Hematopoietic multipotent progenitor cell treated with erythropoietin and hydrocortisone succinate and interleukin-3 and kit ligand, for 15 days (in vitro differentiated cells): ENCODE data around the gene MFAP4.

ENCODE experiments used
- DNase-seq: peaks from one replicate; pipeline ENCODE4 v3.0.0-alpha.2; 2015; ENCODE audit warnings: low spot score

The MFAP4 gene

GRCh38 chr17:19348081-19348650, 38.8 kb downstream of the MFAP4 start:
- no peak for DNase-seq

DNA sequence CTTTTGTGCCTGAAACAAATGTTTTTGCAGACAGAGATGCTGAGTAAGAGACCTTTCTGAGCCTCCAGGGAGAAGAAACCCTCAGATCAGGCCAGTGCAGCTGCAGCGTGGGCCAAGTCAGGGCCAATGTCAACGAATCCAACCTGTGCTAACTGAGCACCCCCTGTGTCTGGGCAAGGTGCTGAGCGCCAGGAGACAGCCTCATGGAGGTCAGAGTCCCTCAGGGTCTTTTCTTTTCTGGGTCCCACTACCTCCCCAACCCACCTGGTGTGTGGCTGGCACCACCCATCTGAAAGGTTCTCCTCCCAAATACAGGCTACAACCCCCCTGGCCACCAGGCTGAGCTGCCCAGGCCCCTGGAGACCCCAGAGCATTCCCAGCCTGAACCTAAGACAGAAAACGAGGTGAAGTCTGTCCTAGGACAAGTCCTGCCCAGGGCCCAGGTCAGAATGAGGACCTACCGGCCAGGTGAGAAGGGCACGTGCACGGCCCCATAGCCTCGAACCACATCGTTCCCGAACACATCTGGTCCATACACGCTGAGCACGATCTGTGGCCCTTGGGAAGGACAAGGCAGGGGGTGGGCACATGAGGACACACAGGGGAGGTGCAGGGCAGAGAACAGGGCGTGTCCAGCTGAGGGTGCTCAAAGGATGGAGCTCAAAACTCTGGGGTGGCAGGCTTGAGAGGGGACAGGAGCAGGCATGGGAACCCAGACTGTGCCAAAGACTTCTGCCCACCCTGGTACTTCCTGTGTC, 39.5 kb downstream of the MFAP4 start:
- DNase-seq, result no peak

DNA sequence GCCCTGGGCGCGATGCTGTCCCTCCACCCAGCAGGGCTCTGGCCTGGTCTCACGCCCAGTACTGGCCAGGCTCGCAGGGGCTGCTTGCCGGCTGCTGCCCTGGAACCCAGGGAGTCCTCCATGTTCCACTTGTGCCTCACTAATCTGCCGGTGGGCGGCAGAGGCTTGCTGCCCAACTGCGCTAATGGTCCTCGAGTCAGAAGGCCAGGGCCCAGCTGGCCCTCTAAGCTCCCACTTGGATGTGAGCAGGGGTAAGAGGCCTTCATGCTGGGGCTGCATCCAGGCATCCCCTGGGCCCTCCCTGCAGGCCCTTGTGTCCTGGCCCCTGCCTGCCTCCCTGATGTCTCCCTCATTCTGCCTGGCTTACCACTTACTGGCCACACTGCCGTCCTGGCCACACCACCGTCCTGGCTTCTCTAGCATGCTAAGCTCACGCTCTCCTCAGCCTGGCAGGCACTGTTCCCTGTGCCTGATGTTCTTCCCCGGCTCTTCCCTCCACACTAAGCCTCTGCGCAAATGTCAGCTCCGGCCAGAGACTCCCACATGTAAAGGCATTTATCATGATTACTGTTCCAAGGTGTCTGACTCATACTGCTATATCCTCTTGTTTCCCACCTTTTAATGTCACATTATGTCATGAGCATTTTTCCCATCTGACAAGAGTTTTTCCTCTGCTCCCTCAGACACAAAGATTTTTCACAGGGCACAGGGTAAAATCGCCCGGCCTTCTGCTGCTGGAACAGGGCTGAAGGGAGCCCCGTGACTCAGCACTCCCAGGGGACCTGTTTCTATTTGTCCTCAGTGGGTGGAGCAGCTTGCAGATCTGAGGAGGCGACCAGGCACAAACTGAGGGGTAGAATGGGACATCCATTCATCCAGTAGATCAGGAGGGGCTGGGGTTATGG, 40.4 kb downstream of the MFAP4 start:
- peak; percentile 69 for DNase-seq

DNA sequence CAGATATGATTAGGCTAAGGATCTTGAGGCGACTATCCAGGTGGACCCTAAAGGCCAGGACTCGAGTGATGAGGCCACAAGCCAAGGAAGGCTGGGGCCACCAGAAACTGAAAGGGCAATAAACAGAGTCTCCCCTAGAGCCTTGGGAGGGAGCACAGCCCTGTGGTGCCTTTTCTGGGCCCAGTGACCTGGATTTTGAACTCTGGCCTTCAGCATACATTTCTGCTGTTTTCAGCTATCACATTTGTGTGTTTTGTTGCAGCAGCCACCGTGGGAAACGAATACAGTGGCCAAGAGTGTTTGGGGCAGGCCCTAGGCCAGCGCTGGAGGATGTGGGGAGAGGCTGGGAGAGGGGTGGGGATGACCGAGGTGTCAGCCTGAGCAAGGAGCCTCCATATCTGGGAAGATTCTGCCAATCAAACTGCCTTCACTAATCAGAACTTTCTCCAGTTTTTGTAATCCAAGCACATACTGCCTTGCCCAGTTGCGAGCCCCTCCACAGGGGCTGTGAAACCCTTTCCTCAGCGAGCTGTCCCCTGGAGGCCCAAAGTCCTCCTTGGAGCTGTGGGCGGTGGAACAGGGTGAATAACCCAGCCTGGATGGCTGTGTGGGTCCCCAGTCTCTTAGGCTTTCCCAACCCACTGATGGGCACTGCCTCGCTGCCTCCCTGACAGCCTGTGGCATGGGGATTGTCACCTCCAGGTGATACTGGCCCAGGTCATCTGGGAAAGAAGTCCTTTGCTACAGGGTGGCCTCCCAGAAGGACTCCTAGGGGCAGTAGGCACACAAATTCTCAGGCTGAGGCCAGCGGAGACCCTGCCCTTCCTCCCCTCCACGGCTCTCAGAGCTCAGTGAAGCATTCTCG, 41.3 kb downstream of the MFAP4 start:
- no peak for DNase-seq

- DNase-seq, result no peak
Observed at GRCh38 chr17:19345067-19345460, 41.9 kb downstream of the MFAP4 start.

DNA sequence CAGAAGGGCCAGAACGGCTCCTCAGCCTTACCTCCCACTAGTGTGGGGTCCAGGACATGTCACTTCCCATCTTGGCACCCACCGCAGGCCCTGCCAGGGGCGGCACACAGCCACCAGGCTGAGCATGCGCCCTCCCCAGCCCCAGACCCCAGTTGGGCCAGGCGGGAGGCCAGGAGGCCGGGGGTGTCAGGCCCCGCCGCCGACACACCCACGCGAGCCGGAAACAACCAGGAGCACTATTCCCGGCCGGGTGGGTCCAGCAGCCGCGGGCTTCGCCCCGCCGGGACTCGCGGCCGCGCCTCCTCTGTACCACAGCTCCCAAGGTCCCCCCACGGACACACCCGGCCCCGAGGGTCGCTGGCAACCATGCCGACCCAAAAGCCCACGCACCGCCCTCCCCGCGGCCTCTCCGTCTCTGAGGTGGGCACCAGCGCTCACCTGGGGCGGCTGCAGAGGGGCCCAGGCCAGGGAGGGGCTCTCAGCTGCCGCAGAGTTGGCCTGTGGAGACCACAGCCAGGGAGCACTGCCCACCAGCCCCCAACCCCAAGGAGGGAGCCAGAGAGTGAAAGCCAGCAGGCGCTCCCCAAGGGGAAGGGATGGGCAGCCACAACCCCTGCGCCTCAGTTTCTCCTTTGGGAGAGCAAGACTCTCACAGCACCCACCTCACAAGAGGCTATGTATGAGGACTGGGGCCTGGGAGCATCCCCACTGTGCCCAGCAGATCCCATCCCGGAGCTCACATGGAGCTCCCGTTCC, 42.5 kb downstream of the MFAP4 start:
- no peak for DNase-seq

- no peak for DNase-seq
Observed at GRCh38 chr17:19343671-19344151, 43.3 kb downstream of the MFAP4 start.

GRCh38 chr17:19343256-19343630, 43.7 kb downstream of the MFAP4 start:
- DNase-seq, result peak; percentile 73

- DNase-seq, result no peak
Observed at GRCh38 chr17:19342611-19343255, 44.3 kb downstream of the MFAP4 start.

DNA sequence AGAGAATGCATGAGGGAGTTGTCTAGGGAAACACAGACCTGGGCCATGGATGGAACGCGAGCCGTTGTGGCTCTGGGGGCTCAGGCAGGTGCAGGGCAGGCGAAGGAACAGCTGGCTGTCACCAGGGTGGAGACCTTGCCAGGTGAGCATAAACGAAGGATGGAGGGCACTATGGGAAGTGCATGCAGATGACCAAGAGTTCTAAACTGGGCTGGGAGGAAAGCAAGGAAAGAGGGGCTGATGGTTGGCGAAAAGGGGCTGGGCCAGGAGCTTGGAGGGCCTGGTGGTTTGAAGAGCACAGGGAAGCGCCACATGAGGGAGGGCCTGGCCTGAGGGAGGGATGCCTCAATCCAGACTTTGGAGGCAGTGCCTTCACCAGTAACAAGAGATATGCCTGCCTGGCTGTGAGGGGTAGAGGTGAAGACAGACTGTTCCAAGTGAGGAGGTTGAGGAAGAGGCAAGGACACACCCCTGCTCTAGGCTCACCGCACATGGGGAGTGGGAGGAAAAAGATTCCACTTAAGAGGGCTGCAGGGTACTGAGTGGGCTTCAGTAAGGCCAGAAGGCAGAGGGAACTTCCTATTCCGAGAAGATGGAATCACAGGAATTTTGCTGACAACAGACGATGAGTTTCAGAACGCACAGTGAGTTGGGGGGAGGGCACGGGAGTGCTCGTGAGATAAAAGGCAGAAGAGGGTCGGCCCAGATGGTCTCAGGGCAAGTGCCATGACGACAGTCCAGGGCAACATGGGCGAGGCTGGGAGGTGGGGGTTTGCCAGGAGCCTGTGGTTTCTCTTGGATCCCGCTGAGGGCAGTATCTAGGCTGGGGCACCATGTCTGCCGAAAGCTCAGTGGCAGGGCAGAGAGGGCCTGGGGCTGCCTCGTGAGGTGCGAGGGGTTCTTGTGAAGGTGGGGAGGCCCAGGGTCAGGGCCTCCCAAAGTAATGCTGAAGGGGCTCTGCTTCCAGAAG, 45.1 kb downstream of the MFAP4 start:
- DNase-seq, result peak; percentile 36

DNA sequence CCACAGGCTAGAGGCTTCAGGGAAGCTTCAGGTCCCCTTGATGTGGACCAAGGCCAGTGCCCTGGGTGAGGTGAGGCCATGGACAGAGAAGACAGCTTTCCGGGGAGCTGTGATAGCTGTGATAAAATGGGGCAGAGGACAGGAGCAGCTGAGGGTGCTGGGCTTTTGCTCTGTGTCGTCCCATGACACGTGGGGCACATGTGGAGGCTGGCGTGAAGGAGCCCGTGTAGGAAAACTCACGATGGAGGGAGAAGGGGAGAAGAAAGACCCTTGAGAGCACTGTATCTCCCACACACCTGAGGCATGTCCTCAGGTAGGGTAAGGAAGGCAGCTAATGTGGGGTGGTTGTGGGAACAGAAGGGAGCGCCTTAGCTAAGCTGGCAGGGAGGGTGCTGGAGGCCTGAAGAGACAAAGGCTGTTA, 45.8 kb downstream of the MFAP4 start:
- DNase-seq, result no peak

DNA sequence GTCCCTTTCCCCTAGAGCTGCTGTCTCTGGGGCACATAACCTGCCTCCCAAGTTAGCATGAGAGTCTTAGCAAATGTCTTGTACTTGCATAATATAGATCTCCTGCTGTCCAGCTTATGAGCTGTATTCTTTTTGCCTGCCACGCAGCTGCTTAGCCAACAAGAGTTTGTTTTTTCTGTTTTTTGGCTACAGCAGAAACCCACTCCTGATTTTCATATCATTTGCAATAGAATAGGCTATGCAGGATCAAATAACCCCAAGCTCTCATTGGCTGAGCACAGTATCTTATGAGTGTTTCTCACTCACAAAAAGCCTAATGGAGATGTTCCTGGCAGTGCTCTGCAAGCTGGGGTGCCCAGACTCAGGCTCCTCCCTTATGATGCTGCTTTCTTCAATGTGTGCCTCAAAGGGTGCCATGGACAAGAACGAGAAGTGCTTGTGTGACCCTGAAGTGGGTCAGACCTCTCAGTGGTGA, 47.6 kb downstream of the MFAP4 start:
- DNase-seq, result no peak

DNA sequence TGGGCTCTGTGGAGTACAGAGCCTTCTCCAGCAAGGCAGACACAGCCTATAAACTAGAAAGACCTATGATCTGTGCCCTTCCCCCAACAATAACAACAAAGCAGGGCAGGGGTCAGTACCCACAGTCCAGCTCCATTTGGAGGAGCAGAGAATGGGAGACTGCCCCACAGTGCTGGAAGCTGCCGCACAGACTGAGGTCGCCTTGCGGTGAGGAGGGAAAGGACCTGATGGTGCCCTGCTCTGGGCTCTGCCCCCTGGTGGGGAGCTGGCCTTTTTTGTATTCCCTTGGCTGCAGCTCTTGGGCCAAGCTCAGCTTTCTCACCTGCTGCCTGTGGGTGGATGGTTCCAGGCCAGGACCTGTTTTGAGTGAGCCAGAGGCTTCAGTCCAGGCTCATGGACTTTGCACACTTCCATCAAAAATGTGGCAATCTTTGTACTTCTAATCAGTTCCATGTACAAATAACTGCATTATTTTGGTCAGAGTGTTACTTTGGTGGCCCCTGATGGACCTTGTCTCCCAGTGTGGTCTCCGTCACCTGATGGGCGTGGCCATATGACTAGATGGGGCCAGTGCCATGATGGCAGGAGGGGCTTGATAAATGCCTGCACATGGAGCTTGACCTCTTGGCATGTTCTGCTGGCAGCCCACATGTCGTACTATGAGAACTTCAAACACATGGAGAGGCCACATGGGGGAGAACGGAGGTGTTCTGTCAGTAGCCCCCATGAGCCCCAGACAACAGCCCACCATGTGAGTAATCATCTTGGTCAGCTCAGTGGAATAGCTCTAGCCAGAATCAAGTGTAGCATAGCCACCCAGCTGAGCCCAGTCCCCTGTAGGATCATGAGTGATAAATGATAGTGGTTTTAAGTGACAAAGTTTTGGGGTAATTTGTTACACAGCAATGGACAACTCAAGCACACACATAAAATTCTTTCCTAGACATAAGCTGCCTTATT, 48.7 kb downstream of the MFAP4 start:
- peak; percentile 80 for DNase-seq

DNA sequence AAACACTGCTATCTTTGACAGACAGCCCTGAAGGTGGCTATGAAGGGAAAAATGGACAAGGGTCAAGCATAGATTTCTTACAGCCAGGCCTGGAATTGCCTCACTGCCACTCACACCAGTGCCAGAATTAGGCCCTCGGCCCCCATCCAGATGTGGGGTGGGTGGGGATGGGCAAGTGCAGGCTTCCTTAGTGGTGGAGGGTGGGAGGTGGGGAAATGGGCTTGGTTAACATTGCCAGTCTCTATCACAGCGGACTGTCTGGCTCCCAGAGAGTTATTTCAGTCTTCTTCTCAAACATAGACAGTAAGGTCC, 49.3 kb downstream of the MFAP4 start:
- no peak for DNase-seq

- no peak for DNase-seq
Observed at GRCh38 chr17:19336938-19337711, 49.9 kb downstream of the MFAP4 start.

DNA sequence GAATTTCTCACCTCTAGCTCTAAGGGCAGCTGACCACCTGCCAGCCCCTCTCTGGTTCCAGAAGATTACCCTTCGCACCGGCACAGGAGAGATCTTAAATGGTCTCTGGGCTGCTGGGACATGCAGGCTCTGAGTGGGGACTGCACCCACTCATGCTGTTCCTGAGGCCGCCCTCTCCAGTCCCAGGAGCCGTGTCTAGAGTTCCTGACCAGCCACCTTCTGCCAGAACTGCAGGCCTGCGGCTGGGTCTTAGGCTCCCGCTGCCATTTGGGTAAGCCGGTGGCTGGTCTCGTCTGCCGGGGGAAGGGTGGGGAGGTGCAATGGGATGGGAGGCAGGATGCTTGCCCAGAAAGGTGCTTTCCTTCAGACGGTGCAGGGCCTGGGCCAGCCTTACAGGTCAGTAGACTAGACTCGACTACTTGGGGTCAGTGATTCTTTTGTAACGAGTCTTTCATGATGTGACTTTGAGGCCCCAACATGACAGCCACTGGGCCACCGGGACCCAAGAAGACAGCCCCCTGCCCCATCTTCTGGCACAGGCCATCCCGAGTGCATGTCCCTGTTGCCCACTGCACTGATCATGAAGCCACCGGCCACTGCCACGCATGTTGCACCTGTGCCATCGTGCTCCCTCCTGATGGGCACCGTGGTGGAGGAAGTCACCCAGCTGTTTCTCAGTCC, 50.9 kb downstream of the MFAP4 start:
- no peak for DNase-seq

DNA sequence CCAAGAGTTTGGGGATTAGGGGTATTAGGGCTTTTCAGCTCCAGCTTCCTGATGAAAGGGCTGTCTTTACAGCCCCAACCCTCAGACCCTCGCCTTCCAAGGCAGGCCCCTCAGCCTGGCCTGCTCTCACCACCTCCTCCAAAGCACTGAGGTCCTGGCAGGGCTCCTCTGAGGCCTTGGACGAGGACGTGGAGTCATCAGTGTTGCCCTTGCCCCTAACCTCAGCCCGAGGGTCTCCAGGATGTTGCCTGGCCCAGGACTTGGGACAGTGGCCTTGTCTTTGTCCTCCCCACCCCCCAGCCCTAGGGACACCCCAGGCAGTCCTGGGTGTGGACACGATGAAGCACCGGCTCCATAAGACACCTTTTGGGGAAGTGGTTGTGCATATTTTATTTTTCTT, 52.7 kb downstream of the MFAP4 start:
- no peak for DNase-seq
